ENCODE results near the gene FBXW4. TPM values are rescaled to one million over a fixed set of nuclear protein-coding genes. Genes with fewer than 3 reads are reported as not detected.

FBXW4 gene
- total RNA-seq, 1 donor from 2014 or later = 24.4 TPM

DNA sequence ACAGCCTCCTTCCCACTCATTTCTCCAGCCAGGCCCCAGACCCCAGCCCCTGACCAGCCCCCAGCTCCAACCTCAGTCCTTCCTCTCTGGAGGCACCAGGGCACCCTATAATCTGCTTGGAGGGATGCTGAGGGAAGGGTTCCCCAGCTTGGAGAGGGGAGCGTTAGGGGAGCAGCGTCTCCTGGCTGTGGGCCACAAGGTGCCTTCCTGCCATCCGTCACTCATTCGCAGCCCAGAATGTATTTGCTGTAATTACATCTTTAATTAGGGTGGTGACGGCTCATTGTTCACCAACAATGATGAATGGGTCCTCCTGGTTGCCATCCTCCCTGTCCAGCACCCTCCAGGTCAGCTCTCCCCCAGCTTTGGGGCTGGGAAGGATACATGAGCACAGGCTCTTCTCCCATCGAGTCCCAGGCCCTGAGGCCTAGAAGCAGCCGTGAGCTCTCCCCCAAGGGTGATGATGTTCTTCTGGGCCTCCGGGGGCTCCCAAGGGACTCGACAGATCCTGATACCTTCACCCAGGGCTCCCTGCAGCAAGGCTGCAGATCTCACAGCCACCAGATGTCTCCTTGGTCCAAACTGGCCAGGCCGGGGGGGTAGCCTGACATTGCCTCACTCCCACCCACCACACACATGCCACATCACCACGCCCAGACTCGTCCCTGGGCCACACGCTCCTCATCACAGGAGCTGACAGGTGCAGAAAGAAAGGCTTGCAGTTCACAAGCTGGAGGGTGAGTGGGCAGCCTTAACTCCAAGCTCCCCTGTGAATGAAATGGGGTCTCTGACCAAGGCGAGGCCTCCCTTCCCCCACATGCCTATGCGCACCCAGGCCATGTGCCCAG is 133.7 kb downstream of the FBXW4 start:
- DNase-seq (ENCODE audit: low read depth) = no peak

More for the DNA sequence above, 133.7 kb downstream of the FBXW4 start:
- H3K4me3 ChIP-seq (ENCODE audit: low read depth, low read length) = no peak overlapping the region
- no peaks in the 10 kb centered on the region for H3K36me3 ChIP-seq (ENCODE audit: control insufficient read depth, insufficient read depth, low read length)
- peaks cover 27% of the 10 kb centered on the region for H3K27me3 ChIP-seq (ENCODE audit: control insufficient read depth, insufficient read depth, low read length)
- TF ChIP-seq CTCF (IDR thresholded peaks at IDR 0.05; ENCODE audit: insufficient read depth, low read length, poor library complexity, severe bottlenecking) = no peak

Other genes with a start within 250 kb of the FBXW4 start
- gene POLL, start 106.9 kb downstream of the FBXW4 start, total RNA-seq = 24.0 and 32.2 TPM in 2 replicates
- 29.6 and 51.4 TPM in 2 replicates for gene DPCD, start 106.8 kb downstream of the FBXW4 start, total RNA-seq
- not detected in 2 replicates for gene FGF8, start 80.9 kb upstream of the FBXW4 start, total RNA-seq
- 98.6 and 115 TPM in 2 replicates for gene NPM3, start 88.3 kb upstream of the FBXW4 start, total RNA-seq
- 72.8 and 78.9 TPM in 2 replicates for gene OGA, start 123.3 kb upstream of the FBXW4 start, total RNA-seq
- gene KCNIP2, start 148.6 kb upstream of the FBXW4 start, total RNA-seq = 0.29 and 0.48 TPM in 2 replicates

Data from kidney epithelial cell (primary cell).